GM21381 (cell line): Measurements from ENCODE around the gene KRTAP10-12.
"Not testable (repeated sequence)": the region's sequence is repeated elsewhere in the genome, so short reads cannot be mapped to it uniquely, and the experiment has no call there.

Experiments used
- ATAC-seq: cut with Tn5 transposase; IDR thresholded peaks from one replicate; pipeline ENCODE4 v1.9.1; 2021; ENCODE audit warnings: mild to moderate bottlenecking, moderate library complexity; ENCODE audit not compliant: unreplicated experiment

Gene KRTAP10-12

GRCh38 chr21:44667612-44668011 lies 29.4 kb upstream of the KRTAP10-12 start:
- no peak for ATAC-seq

DNA sequence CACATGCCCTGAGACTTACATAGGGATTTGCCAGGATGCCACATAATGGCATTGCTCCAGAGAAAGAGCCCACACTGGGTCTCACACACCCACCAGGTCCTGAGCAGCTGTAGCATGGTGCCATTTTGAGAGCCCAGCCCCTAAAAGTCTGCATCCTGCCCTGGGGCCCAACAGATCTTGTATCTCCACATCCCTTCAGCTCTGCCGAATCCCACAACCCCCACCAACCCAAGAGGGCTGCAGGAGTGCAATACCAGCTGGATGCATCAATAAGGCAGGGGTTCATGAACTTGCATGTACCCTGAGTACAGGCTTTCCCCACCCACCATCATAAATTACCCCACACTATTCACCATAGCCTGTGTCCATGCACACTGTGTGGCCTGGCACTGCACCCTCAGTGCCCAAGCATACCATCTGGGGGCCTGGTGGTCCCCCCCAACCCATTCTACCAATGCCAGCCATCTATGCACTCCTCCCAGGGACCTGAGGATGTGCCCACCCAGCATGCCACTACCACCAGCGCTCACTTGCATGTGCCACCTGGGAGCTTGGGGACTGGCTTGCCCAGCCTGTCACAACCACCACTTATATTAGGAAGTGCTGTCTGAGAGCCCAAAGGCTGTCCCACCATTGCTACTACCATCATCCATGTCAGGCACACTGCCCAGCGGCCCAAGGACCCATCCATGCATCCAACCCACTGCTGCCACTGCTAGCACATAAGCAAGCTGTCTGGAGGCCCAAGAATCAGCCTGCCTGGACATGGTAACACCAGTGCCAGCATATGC lies 26.1 kb upstream of the KRTAP10-12 start:
- ATAC-seq, result no peak

- ATAC-seq, result no peak
Measured at GRCh38 chr21:44671911-44672310, 25.1 kb upstream of the KRTAP10-12 start.

- ATAC-seq, result no peak
Measured at GRCh38 chr21:44677881-44678280, 19.1 kb upstream of the KRTAP10-12 start.

DNA sequence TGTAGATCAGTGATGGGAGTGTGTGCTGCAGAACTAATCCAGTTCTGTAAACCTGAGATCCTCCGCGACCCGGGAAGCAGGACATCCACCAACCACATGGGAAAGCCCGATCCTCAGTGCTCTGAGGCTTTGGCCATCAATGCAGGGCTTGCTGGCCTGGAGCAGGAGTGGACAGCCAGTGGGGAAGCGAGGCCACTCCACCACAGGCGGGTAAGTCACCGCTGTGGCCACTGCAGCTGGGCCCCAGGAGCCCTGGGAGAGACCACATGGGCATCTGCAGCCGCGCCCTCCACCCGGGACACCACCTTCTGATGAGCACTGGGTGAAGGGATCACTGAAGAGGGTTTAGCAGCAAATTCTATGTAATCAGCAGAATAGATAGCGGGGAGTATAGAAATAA lies 15.8 kb upstream of the KRTAP10-12 start:
- ATAC-seq, result no peak

GRCh38 chr21:44681861-44682579 lies 15.0 kb upstream of the KRTAP10-12 start, which contains the start of gene KRTAP12-1:
TSS of gene KRTAP12-1 (minus strand) at chr21:44682163. CDS start at chr21:44682123, 40 bp downstream.
- no peak for ATAC-seq

DNA sequence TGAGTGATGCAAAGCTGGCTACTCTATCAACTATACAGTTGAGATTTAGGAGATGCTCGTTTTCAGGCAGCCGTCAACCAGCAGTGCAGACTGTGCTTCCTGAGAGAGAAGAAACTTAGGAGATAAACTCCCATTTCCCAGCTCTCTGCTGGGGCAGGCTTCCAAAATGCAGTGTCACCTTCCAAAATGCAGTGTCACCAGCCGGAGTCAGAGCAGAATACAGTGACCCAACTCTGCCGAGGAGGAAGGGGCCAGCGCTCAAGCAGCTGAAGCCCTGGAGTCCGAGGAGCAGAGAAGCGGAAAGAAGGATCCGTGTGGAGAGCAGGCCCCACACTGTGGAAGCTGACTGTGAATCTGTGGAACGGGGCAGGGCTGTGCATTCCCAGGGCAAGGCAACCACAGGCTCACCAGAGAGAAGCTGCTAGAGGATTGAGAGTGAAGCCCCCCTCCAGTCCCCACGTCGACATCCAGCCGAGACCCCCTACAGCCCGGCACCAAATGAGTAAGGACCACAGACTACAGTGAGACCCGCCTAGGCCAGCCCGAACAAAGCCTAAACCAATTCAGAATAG lies 14.3 kb upstream of the KRTAP10-12 start:
- ATAC-seq, result no peak

- ATAC-seq, result no peak
Measured at GRCh38 chr21:44684077-44684476, 12.9 kb upstream of the KRTAP10-12 start.

DNA sequence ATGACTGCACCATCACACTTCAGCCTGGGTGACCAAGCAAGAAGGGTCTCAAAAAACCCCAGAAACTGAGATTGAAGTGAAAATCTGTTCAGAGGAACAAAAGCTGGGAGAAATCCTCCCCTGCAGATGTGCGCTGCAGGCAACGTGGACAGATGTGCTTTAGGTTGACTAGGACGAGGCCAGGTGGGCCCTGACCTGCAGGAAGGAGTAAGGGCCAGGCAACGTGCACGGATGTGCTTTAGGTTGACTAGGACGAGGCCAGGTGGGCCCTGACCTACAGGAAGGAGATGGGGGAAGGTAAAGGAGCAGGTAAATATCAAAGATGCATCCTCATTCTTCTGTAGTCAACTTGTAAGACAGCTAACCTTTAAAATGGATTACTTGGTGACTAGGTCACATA lies 12.5 kb upstream of the KRTAP10-12 start:
- no peak for ATAC-seq

DNA sequence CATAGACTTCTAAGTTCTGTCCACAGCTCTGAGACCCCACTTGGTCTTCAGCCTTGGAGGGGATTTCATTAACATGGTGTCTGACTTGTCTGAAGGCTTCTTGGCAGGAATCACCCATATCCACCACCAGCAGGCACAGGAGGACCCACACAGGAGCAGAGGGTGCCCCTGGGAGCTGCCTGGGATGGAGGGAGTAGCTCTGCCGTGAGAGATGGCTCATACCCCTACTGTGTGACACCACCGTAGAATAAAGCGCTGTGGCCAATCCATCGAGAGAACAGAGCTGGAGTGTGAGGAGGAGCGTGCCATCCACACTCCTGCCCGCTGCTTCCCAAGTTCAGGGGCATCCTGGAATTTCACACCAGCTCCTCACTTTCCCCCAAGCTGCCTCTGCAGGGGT lies 11.9 kb upstream of the KRTAP10-12 start:
- ATAC-seq, result not testable (repeated sequence)

DNA sequence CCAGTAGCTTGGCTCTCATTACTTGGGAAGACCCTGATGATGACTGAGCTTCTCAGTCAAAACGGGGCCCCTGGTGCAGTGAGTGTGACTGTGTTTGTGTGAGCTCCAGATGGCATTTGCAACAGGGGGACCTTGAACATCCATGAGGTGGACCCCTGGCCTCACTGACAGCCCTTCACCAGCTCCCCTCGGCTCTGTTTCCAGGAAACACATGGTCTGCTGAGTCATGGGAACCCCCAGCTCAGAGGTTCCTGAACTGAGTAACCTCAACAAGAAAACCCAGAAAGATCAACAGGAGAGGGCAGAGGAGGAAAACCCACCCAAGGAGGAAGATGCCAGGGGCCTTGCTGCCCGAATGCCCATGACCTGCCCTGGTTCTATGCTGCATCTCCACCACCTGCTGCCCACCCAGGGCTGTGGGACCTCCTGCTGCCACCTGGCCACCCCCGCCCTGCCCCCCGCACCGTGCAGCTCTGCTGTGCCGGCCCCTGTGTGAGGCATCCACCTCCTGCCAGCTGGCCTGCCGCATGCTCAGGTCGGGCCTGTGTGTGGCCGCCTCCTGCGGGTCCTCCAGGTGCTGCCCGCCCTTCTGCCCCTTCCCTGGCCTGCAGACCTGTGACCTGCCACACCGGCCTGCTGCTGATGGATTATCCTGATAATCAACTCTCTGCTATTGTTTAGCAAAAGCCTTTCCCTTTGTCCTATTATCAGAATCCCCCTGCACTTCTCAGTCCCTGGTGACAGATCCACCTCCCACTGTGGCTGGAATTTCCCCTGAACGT lies 10.8 kb upstream of the KRTAP10-12 start:
- ATAC-seq, result no peak

- no peak for ATAC-seq
Measured at GRCh38 chr21:44686843-44687561, 10.0 kb upstream of the KRTAP10-12 start.

DNA sequence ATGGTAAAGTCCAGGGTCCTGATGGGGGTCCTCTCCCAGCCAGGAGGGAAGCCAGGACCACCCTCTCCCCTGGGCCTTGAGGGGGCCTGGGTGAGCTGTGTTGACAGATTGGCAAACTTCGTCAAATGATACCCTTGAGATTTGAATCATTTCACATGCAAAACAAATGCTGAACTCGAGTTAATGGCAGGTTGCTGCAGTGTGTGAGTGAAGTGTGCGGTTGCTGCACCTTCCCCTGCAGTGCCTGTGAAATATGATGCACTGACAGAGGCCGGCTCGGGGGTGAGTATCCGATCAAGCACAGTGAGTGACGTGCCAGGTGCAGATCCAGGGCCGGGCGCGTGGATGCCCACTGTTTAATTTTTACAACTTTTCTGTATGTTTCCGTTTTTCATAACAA lies 9.3 kb upstream of the KRTAP10-12 start:
- no peak for ATAC-seq

DNA sequence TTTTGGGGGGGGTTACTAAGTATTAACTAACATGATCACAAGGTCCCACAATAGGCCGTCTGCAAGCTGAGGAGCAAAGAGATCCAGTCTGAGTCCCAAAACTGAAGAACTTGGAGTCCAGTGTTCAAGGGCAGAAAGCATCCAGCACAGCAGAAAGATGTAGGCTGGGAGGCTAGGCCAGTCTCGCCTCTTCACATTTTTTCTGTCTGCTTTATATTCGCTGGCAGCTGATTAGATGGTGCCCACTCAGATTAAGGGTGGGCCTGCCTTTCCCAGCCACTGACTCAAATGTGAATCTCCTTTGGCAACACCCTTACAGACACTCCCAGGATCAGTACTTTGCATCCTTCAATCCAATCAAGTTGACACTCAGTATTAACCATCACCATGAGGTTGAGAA lies 7.2 kb upstream of the KRTAP10-12 start:
- ATAC-seq, result not testable (repeated sequence)

- ATAC-seq, result no peak
Measured at GRCh38 chr21:44691686-44692085, 5.3 kb upstream of the KRTAP10-12 start.

DNA sequence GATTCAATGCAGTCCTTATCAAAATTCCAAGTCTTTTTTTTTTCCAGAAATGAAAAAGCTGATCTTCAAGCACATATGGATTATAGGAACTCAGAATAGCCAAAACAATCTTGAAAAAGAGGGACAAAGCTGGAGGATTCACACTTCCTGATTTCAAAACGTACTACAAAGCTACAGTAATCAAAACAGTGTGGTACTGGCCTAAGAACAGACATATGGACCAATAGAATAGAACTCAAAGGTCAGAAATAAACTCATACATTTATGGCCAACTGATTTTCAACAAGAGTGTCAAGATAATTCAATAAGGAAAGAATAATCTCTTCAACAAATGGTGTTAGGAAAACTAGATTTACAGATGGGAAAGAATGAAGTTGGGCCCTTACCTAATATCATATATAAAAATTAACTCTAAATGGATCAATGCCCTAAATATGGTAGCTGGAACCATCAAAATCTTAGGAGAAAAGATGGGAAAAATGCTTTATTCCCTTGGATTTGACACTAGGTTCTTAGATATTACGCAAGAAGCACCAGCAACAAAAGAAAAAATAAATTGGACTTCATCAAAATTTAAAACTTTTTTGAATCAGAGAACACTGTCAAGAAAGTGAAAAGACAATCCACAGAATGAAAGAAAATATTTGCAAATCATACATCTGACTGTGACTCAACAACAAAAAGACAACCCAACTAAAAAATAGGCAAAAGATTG lies 4.0 kb upstream of the KRTAP10-12 start:
- ATAC-seq, result no peak

GRCh38 chr21:44694776-44695175 lies 2.2 kb upstream of the KRTAP10-12 start:
- no peak for ATAC-seq

- no peak for ATAC-seq
Measured at GRCh38 chr21:44695184-44695583, 1.8 kb upstream of the KRTAP10-12 start.

DNA sequence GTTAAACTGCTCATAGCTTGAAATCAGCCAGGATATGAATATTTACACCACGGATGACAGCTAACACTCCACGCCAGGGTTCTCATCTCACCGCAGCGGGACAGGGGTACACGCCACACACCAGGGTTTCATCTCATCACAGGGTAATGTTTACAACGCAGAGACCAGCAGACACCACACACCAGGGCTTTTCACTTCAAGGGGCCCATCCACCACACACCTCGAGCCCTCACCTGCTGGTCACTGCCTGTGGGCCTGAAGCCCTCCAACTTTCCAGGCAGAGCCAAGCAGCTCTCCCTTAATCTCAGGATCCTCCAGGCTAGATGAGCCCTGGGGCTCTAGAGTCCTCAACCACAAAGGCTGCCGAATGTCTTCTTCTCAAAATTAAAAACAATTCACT lies 1.3 kb upstream of the KRTAP10-12 start:
- no peak for ATAC-seq

DNA sequence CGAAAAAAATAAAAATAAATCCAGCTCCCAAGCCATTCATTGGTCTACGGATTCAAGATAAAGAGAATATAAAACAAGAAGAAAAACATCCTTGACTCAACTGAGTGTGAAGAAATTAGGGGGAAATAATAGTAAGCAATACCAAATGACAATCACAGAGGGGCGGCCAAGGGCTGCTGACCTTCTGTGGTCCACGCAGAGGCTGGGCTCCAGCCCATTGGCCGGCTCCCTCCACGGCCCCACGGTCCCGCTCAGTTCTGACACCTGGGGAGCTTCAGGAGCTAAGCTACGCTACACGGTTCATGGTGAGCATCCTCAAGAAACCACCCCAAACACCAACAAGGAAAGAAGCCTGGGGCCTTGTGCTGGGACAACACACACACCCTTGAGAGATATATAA lies 400 bp upstream of the KRTAP10-12 start:
- ATAC-seq, result no peak
